Measurements from ENCODE around the gene TJP3.

DNA sequence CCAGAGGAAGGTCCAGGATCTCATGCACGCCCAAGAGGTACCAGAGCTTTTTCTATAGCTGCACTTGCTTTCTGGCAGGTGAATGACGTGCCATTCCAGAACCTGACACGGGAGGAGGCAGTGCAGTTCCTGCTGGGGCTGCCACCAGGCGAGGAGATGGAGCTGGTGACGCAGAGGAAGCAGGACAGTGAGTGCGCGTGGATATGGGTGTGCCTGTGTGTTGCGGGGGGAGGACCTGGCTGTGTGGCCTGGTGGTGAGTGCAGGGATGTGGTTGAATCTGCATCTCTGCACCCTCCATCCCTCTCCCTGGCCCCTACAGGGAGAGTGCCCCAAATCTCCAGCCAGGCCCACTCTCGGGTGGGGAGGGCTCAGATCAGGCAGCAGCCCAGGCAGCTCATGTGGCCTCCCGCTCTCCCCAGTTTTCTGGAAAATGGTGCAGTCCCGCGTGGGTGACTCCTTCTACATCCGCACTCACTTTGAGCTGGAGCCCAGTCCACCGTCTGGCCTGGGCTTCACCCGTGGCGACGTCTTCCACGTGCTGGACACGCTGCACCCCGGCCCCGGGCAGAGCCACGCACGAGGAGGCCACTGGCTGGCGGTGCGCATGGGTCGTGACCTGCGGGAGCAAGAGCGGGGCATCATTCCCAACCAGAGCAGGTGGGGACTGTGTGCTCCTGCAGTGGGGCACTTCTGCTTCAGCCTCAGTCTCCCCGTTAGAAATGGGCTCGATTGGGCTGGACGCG is 30.5 kb downstream of the TJP3 start:
- no peak for TF ChIP-seq EZH2 (IDR thresholded peaks at IDR 0.05; ENCODE audit: insufficient read depth, low read length)
- TF ChIP-seq, protein P1, sequence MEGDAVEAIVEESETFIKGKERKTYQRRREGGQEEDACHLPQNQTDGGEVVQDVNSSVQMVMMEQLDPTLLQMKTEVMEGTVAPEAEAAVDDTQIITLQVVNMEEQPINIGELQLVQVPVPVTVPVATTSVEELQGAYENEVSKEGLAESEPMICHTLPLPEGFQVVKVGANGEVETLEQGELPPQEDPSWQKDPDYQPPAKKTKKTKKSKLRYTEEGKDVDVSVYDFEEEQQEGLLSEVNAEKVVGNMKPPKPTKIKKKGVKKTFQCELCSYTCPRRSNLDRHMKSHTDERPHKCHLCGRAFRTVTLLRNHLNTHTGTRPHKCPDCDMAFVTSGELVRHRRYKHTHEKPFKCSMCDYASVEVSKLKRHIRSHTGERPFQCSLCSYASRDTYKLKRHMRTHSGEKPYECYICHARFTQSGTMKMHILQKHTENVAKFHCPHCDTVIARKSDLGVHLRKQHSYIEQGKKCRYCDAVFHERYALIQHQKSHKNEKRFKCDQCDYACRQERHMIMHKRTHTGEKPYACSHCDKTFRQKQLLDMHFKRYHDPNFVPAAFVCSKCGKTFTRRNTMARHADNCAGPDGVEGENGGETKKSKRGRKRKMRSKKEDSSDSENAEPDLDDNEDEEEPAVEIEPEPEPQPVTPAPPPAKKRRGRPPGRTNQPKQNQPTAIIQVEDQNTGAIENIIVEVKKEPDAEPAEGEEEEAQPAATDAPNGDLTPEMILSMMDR (IDR thresholded peaks at IDR 0.05; ENCODE audit: insufficient read depth, low read depth, low read length), result no peak

Data from astrocyte (in vitro differentiated cells and primary cell).